Mucosa of rectum (tissue), 2 donors: ENCODE measurements around the gene RNF166.
A peak's percentile ranks its signal among the peaks of the same experiment; 100 is the strongest.

Experiments
- H3K27ac ChIP-seq, 2 donors: one replicate each; pipeline ENCODE4 v1.7.0; 2013; ENCODE audit warnings: inconsistent platforms in 2 of 2, low read depth in 2 of 2, low read length in 2 of 2
- H3K27me3 ChIP-seq, 2 donors: one replicate each; pipeline ENCODE4 v1.7.0; 2013; ENCODE audit warnings: low read length in 2 of 2; ENCODE audit not compliant: control insufficient read depth in 2 of 2, insufficient read depth in 2 of 2
- H3K36me3 ChIP-seq, 2 donors: one replicate each; pipeline ENCODE4 v1.7.0; 2013; ENCODE audit warnings: low read length in 2 of 2; ENCODE audit not compliant: control insufficient read depth in 2 of 2, insufficient read depth in 2 of 2
- H3K4me1 ChIP-seq, 2 donors: one replicate each; pipeline ENCODE4 v1.7.0; 2013; ENCODE audit warnings: low read length in 2 of 2, mild to moderate bottlenecking in 1 of 2; ENCODE audit not compliant: control insufficient read depth in 2 of 2, insufficient read depth in 2 of 2
- H3K4me3 ChIP-seq, 2 donors: one replicate each; pipeline ENCODE4 v1.7.0; 2013; ENCODE audit warnings: low read length in 2 of 2
- H3K9ac ChIP-seq, 2 donors: one replicate each; pipeline ENCODE4 v1.7.0; 2013; ENCODE audit warnings: low read length in 2 of 2, low read depth in 1 of 2, mild to moderate bottlenecking in 1 of 2
- H3K9me3 ChIP-seq, 2 donors: one replicate each; pipeline ENCODE4 v1.7.0; 2013; ENCODE audit warnings: low read length in 2 of 2; ENCODE audit not compliant: control insufficient read depth in 2 of 2
- donor health status: healthy.
- donor health status: Normal muscosa, but diverticular disease.

Gene RNF166

GRCh38 chr16:88723911-88724310 is 17.7 kb upstream of the RNF166 start:
- Histone ChIP-seq H3K27ac (no peak overlapping the region), H3K4me1 (no peaks in the 10 kb centered on the region), H3K9ac (no peak overlapping the region), H3K27me3 (no peaks in the 10 kb centered on the region), H3K36me3 (peaks cover 49 to 50% of the 10 kb centered on the region in 2 donors), H3K4me3 (no peak overlapping the region), H3K9me3 (no peaks in the 10 kb centered on the region)

GRCh38 chr16:88723507-88723887 is 17.3 kb upstream of the RNF166 start:
- H3K36me3 ChIP-seq: peaks cover 50 to 53% of the 10 kb centered on the region in 2 donors
- H3K4me3 ChIP-seq: no peak overlapping the region
- H3K4me1 ChIP-seq: no peaks in the 10 kb centered on the region
- H3K27ac ChIP-seq: no peak overlapping the region
- H3K27me3 ChIP-seq: no peaks in the 10 kb centered on the region
- H3K9me3 ChIP-seq: no peaks in the 10 kb centered on the region
- no peak overlapping the region for H3K9ac ChIP-seq

- Histone ChIP-seq H3K9ac (no peak overlapping the region), H3K27ac (no peak overlapping the region), H3K36me3 (peaks cover 54 to 58% of the 10 kb centered on the region in 2 donors), H3K27me3 (no peaks in the 10 kb centered on the region), H3K9me3 (no peaks in the 10 kb centered on the region), H3K4me1 (no peaks in the 10 kb centered on the region), H3K4me3 (no peak overlapping the region)
Observed at GRCh38 chr16:88722784-88723506, 16.7 kb upstream of the RNF166 start.

- Histone ChIP-seq H3K9me3 (no peaks in the 10 kb centered on the region), H3K9ac (no peak overlapping the region), H3K36me3 (peaks cover 53 to 58% of the 10 kb centered on the region in 2 donors), H3K27ac (no peak overlapping the region), H3K4me3 (no peak overlapping the region), H3K4me1 (no peaks in the 10 kb centered on the region), H3K27me3 (no peaks in the 10 kb centered on the region)
Observed at GRCh38 chr16:88721815-88722755, 15.9 kb upstream of the RNF166 start.

DNA sequence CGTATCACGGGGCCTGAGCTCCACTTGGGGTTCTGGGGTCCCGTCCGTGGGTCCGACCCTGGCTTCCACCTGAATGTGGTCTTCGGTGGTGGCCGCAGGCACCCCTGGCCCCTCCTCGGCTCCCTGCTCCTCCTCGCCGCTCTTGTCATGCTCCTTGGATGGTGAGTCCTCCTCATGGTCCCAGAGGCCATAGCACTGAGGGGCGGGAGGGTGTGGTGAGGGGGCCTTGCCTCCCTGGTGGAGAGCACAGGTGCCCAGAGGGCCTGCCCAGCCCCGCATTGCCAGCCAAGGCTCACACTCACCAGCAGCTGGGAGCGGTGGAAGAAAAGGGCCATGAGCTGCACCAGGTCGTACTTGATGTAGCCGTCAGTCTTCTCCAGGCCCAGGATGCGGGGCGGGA is 15.0 kb upstream of the RNF166 start:
- H3K4me3 ChIP-seq: no peak overlapping the region
- no peaks in the 10 kb centered on the region for H3K9me3 ChIP-seq
- H3K27ac ChIP-seq: no peak overlapping the region
- H3K27me3 ChIP-seq: no peaks in the 10 kb centered on the region
- H3K9ac ChIP-seq: no peak overlapping the region
- H3K4me1 ChIP-seq: no peaks in the 10 kb centered on the region
- H3K36me3 ChIP-seq: peaks cover 53 to 65% of the 10 kb centered on the region in 2 donors

DNA sequence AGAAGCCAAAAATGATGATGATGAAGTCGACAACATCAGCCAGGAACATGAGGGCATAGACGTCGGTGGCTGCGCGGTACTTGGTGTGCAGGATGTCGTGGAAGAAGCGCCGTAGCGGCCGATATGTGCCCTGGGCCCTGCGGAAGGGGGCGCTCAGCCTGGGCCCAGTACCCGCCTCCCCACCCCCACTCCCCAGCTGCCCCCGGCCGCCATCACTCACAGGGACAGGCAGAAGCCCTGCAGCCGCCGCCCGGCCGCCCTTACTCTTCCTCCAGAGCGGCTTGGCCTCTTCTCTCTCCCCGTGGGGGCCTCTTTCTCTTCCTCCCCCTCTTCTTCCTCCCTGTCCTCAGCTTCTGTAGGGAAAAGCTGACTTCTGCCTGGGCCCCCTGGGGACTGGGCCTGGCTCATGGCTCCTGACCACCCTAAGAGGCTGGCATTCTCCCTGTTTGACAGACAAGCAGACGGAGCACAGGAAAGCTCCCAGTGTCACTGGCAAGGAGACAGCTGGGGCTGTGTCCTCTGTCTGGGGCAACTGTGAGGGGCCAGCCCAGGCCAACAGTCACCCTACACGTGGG is 14.3 kb upstream of the RNF166 start:
- Histone ChIP-seq H3K9me3 (no peaks in the 10 kb centered on the region), H3K4me1 (no peaks in the 10 kb centered on the region), H3K27me3 (no peaks in the 10 kb centered on the region), H3K36me3 (peaks cover 57 to 64% of the 10 kb centered on the region in 2 donors), H3K4me3 (no peak overlapping the region), H3K9ac (no peak overlapping the region), H3K27ac (no peak overlapping the region)

- H3K4me3 ChIP-seq: no peak overlapping the region
- no peaks in the 10 kb centered on the region for H3K4me1 ChIP-seq
- H3K36me3 ChIP-seq: peaks cover 56 to 63% of the 10 kb centered on the region in 2 donors
- peak overlapping the region in 1 of 2 donors; percentile 16 for H3K27ac ChIP-seq
- H3K27me3 ChIP-seq: no peaks in the 10 kb centered on the region
- no peaks in the 10 kb centered on the region for H3K9me3 ChIP-seq
- no peak overlapping the region for H3K9ac ChIP-seq
Observed at GRCh38 chr16:88719933-88720296, 13.7 kb upstream of the RNF166 start.

- Histone ChIP-seq H3K4me3 (no peak overlapping the region), H3K9ac (no peak overlapping the region), H3K9me3 (no peaks in the 10 kb centered on the region), H3K27ac (peak overlapping the region in 1 of 2 donors; percentile 16), H3K27me3 (no peaks in the 10 kb centered on the region), H3K36me3 (peaks cover 52 to 63% of the 10 kb centered on the region in 2 donors), H3K4me1 (no peaks in the 10 kb centered on the region)
Observed at GRCh38 chr16:88719267-88719932, 13.2 kb upstream of the RNF166 start.

DNA sequence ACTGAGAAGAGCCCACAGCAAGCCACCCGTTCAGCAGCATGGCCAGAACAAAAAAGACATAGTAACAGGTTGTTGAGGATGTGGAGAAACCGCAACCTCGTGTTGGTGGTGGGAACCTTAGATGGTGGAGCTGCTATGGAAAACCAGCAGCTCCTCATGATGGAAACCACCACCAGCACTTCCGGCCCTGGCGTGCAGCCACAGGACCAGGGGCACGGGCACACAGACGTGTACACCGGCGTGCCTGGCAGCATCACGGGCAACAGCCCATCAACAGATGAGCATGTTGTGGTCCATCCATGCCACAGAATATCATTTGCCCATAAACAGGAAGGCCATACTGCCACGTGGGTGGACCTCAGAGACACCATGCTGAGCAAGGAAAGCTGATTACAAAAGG is 12.0 kb upstream of the RNF166 start:
- Histone ChIP-seq H3K9me3 (no peaks in the 10 kb centered on the region), H3K4me1 (no peaks in the 10 kb centered on the region), H3K9ac (no peak overlapping the region), H3K27ac (no peak overlapping the region), H3K4me3 (no peak overlapping the region), H3K36me3 (peaks cover 57 to 61% of the 10 kb centered on the region in 2 donors), H3K27me3 (no peaks in the 10 kb centered on the region)
